NCI-H1694 treated with DMSO at 0.1 percent for 48 hours (cell line): ENCODE data around the gene SUMF1.
"Not testable (repeated sequence)": the region's sequence is repeated elsewhere in the genome, so short reads cannot be mapped to it uniquely, and the experiment has no call there.

Source experiments
- DNase-seq: peaks from one replicate; lab custom pipeline; 2025; lab: John Stamatoyannopoulos, UW

Gene SUMF1

DNA sequence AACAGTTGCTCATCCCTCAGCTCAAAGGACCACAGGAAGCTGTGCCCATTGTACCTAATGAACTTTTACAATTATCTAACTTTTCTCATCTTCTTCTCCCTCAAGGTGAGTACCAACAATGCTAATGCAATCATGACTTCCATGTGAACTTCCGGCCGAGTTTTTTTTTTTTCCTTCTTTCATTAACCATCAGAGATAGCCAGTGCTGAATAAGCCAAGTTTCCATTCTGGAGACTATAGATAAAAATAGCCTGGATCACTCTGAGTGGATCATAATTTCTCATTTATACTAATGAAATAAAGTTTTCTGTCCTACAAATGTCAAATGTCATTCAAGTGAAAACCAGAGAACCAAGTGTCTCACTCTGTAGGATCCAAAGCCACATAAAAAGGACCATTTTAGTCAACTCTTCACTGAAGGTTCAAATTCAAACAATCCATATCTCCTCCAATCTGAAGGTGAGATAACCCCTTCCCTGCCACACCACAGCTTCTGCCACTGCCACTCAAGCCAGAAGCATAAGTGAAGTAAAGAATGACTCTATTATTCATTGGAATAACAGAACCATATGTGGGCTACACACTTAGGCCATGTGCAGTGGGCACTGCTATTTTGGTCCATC lies 5.5 kb downstream of the SUMF1 start:
- no peak for DNase-seq

DNA sequence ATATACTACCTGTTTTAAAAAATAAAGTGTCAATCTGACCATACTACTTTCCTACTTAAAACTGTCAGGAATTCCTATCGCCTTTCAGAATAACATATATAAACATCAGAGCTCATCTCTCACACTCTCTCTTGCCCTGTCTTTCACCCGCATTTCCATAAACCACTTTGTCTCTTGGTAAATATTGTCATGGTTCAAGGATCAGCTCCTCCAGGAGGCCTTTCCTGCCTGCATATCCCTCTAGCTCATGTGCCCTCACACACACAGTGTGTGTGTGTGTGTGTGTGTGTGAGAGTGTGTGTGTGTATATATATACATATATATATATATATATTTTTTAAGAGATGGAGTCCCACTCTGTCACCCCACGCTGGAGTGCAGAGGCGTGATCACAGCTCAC lies 6.7 kb downstream of the SUMF1 start:
- DNase-seq: no peak

DNA sequence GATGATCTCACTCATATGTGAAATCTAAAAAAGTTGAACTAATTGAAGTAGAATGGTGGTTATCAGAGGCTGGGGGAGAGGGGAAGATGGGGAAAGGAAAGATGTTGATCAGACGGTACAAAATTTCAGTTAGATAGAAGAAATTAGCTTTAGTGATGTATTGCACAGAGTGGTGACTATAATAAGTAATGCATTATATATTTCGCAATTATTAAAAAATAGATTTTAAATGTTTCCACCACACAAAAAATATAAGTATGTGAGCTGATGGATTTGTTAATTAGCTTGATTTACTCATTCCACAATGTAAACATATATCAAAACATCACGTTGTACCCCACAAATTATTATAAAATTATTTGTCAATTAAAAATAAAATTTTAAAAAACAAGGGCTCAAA lies 8.1 kb downstream of the SUMF1 start:
- DNase-seq: no peak

DNA sequence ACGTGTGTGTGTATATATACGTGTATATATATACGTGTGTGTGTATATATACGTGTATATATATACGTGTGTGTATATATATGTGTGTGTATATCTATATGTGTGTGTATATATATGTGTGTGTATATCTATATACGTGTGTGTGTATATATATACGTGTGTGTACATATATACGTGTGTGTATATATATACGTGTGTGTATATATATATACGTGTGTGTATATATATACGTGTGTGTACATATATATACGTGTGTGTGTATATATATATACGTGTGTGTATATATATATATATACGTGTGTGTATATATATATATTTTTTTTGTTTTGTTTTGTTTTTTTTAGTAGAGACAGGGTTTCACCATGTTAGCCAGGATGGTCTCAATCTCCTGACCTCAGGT lies 10.3 kb downstream of the SUMF1 start:
- not testable (repeated sequence) for DNase-seq

DNA sequence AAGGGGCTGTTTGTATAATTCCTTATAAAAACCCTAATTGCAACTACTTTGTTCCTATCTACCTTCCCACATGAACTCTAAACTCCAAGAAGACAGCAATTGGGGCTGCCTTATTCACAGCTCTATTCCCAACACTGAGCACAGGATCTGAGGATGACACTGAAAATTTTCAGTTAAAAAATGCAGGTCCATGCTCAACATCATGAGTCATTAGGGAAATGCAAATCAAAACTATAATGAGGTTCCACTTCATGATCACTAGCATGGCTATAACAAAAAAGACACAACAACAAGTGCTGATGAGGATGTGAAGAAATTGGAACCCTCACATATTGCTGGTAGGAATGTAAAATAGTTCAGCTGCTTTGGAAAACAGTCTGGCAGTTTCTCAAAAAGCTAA lies 12.9 kb downstream of the SUMF1 start:
- DNase-seq: no peak

DNA sequence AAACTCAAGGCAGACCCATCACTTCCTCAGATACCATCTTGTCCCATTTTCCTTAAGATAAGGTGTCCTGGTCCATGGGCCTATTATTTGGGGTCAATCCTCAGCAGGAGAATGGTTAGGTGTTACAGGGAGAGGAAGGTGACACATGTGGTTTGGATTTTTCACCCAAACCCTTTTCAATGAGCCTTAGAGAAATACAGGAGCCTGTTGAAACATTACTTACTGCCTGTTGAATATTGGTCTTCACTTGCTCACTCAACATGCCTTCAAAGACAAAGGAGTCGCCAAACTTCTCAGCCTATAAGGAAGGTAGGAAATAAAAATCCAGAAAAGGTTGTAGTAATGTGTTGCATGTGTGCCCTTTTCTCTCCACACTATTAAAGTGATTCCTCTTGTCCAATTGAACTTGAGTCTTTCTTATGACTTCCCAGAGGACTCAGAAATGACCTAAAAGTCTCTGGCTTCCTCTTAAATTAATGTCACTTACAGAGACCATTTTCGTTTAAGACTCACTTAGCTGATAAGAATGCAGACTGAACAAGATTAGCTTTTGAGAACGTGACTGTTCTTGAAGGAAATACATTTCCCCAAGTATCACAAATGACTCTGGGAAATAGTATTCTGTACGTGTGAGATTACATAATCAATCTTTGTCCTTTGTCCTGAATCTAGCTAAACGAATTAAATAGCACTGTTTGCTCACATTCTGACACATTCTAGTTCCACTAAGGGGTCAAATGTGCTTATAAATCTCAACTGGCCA lies 17.8 kb downstream of the SUMF1 start:
- DNase-seq: no peak

DNA sequence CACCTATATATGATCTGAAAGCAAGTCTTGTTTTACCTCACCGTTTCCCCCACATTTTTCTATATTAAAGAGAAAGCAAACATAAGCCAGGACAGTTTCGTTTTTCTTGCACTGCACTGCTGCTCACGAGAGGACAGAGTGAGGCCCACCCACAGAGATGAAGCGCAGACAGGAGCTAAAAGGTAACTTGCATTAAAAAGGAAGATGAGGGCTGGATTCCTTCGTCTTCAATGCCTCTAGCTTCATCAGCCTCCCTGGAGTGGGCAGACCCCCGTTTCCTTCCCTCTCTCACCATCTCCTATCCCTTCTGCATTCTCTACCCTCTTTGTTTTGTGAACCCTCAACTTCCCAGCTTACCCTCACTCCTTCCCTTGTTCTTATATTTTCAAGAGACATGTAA lies 18.9 kb downstream of the SUMF1 start:
- no peak for DNase-seq

DNA sequence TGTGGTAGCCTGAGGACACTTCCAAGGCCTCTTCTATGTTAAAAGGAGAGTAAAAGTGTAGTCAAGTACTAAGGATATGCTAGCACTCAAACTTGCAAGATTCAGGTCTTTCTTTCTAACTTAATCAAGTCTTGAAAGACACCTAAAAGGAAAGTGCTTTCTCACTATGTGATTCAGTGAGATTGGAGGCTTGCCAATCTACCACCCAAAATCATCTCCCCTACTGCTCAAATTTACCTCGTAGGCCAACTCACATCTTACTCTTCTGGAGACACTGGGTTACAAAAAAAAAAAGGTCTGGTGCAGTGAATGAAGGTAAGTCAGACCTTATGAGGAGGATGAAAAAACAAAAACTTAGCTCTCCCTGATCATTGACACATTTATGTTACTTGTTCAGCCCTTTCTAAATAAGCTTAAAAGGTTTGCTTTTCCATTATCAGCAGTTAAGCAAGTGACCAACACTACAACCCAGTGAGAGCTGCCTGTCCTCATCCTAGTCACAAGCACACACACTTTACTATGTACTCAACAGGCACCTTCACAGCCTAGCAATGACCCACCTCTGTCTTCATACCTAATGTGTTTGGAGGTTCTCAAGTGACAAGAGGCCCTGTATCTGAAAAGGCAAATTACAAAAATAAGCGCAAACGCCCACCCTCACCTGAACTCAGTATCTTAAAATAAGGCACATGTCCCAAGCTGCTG lies 19.6 kb downstream of the SUMF1 start:
- DNase-seq: no peak

DNA sequence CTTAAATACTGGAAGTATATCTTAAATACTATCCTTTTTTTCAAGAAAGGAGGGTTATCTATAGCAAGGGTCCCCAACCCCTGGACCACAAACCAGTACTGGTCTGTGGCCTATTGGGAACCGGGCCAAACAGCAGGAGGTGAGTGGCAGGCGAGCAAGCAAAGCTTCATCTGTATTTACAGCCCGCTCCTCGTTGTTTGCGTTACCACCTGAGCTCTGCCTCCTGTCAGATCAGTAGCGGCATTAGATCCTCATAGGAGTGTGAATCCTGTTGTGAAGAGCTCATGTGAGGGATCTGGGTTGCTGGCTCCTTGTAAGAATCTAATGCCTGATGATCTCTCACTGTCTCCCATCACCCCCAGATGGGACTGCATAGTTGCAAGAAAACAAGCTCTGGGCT lies 26.1 kb downstream of the SUMF1 start:
- no peak for DNase-seq

DNA sequence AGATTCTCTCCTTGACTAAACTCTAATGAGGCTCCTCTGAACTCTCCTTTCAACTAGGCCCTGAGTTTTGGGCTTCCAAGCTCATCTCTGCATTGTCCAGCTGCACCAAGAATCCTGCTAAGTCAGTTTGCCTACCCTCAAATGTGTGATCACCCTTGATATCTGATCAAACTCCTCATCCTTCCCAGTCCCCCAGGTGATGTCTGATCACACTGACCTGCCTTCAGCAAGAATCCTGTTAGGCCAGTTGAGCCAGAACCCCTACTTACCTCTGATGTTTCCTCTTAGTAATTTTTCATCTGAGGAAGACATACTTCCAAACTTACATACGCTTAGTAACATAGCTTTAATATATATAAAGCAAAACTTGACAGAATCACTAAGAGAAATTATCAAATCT lies 28.8 kb downstream of the SUMF1 start:
- DNase-seq: no peak

DNA sequence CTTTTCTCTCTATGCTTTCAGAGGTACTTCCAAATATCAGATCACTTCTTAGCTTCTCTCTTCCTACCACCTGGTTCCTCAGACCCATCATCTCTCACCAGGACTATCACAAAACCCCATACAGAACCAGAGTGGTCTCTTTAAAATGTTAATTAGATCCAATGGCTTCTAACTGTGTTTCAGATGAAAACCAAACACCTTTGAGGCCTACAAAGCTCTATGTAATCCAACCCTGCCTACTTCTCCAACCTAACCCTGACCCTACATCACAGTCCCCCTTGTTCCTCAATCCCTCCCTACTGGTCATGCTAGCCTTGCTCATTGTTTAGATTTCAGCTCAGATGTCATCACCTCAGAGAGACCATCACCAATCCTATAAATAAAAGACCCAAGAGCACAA lies 34.8 kb downstream of the SUMF1 start:
- DNase-seq: no peak

DNA sequence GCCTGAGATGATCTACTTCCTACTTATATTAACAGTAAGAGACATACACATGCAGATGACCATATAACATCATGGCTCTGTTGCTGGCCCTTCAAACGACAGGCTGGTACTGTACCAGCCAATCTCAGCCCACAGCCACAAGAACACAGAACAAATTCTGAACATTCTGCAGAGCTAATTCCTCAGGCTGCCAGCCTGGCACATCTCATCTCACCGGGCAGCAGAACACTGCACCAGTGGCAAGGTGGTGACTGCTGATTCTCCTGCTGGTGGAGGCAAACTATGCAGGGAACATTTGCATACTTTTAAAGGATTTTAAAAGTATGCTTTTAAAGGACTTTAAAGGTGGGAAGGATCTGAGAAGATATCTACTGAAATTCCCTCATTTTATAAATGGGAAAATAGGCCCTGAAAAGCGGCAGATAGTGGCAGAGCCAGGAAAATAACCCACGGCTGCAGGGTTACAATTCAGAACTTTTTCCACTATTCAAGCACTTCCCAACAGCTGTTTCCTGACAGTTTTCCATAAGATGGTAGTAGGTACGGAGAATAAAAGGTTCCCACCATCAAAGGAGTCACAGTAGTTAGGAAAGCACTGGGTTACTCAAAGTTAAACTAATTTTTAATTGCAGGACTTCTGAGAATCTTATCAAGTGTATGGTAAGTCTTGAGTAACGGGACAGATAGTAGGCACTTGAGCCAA lies 37.3 kb downstream of the SUMF1 start:
- no peak for DNase-seq

DNA sequence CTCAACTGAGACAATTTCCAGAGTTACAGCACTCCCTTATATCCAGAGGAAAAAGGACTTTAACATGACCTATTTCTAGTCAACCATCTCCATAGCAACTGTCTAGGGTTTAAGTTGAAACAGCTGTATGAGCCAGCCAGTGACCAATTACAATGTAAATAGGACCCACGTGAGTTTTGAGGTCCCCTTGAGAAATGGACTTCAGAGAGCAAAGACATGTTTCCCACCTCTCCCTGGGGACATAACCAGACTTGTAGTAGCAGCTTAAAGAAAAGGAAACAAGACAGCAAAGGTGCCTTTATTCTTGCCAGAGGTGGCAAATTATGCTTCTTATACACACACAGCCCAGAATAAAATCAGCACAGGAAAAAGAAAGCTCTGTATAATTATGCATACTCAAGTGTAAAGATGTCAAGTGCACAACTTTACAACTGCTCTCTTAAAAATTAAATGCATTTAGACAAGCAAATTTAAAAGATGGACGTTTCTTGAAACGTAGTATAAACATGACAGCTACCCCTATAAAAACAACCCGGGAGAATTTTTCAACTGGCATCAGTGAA lies 40.2 kb downstream of the SUMF1 start:
- no peak for DNase-seq

DNA sequence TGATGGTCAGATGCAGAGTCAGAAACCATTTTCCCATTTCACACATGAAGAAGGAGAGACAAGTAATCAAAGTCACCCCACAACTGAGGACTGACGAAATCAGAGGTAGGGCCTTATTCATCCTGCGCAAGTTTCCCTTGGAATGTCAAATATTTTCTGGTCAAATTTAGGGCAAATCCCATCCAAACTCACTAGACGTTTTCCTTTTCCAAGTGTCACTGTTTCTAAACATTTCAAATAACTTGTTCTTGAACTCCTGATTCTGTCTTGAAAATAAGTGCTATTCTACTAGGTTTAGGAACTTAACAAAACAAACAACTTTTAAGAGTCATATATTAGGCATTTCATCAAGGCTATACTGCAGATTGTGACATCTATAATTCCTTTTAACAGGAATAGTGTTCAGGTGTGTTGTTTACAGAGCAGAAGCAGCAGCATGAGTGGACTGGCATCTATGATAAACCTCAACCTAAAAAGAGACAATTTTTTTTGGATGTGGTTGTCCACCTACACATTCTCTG lies 40.7 kb downstream of the SUMF1 start:
- DNase-seq: no peak

DNA sequence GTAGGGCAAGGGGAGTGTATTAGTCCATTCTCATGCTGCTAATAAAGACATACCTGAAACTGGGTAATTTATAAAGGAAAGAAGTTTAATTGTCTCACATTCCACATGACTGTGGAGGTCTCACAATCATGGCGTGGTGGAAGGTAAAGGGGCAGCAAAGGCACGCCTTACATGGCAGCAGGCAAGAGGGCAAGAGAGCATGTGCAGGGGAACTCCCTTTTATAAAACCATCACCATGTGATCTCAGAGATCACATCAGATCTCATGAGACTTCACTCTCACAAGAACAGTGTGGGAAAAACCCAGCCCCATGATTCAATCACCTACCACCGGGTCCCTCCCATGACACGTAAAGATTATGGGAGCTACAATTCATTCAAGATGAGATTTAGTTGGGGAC lies 41.4 kb downstream of the SUMF1 start:
- DNase-seq: no peak

DNA sequence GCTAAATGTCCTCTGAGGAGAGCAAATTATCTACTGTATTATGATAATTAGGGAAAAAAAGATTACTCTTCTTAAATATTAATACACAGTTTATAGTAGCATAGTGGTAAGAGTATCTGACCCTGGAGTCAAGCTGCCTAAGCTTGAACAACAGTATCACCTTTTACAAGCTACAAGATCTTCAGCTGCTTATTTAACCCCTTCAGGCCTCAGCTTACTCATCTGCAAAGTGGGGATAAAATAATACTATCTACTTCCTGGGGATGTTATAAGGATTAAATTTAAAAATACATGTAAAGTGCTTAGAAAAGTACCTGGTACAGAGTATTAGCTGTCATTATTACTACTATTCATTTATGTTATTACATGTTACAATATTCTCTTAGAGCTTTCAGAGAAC lies 42.0 kb downstream of the SUMF1 start:
- no peak for DNase-seq

DNA sequence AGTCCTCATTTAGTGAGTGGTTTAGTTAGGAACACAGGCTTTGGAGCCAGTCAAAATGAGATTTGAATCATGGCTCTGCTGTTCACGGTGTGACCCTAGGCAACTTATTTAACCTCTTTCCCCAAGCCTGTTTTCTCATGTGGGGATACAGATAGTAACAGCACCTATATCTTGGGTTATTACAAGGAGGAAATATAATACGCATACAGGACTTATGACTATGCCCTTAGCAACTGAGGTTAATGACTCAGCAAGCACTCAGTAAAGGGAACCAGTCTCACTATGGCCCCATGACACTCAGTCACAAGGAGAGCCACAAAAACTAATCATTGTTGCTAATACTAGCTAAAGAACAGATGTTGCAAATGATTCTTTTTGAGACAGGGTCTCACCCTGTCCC lies 45.9 kb downstream of the SUMF1 start:
- no peak for DNase-seq

DNA sequence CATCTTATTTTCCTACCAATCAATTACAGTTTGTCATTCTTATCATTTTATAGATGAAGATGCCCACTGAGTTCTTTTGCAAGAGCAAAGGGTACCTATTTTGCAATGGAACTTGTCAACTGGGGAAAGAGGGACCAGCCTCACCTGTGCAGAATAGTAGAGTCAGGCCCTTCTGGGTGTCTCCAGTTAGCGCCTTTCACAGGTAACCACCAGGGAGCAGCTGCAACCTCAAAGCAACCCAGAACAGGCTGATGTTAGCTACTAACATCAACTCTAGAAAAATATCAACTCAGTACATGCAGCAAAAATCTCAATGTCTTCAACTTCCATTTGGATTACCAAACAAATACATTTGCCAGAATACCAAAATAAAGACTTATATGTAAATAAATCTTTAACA lies 47.1 kb downstream of the SUMF1 start:
- no peak for DNase-seq

DNA sequence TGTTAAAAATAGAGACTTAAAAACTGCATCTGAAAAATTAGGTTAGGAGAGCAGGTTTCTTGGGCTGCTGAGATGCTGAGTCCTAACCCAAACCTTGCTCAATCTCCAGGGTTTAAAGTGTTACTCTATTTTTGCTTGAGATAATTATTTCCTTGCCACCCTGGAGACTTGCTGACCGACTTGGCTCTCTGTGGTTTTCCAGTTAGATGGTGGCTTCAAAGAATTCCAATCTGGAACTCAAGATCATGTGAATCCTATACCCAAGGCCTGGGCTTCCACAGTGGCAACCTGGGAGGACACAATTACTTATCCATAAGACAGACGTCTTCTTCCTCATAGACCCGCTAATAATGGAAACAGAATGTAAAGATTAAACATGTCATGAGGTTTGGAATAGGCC lies 47.7 kb downstream of the SUMF1 start:
- no peak for DNase-seq

DNA sequence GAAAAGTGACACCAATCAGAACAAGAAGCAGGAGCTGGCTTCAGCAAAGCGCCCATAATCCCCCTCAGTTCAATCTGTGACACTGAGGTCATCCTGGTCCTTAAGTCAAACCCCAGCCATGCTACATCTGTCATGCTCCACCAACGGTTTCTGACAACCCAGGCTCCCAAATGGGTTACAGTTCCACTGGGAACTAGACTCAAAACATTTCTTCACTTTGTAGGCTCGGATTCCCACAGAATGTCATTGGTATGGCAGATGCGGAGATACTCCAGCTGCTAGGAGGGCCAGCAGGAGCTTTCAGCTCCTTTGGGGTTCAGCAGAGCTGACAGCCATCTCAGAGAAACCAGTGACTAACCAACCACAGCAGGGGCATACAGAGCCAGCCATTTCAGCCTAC lies 48.9 kb downstream of the SUMF1 start:
- no peak for DNase-seq

DNA sequence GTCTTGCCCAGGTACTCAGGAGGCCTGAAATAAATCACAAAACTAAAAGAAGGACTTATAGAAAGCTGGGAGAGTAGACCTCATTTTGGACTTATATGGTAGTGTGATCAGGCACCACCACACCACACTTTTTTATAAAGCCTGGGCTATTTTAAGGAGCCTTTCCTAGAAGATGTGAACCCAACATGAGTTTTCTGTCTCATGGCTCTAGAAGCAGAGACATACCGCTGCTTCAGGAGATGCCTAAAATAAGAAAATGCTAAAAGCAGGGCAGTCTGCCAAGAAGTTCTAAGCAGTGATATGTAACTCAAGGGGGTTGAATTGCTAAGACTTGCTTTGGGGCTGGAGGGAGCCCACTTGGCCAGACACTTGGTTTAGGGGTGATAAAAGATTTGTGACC lies 49.6 kb downstream of the SUMF1 start:
- no peak for DNase-seq

DNA sequence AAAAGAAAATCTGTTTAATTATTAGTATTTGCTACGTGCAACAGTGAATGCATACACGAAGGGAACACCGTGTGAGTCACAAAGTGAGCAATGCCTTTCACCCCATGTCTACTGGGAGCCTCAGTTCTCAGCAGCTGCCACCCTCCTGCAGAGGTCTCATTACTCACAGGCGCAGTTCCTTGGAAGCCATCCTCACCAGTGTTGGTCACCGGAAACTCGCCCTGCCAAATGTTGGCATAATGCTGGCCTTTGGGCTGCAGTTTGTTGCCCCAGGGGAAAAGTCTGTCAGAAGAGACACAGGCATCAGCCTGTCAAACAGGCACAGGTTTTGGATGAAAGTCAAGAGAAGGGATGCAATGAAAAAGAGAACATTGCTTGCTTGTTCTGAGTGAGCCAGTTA lies 50.1 kb downstream of the SUMF1 start:
- no peak for DNase-seq
